GM12873 (cell line): ENCODE results near the gene BBC3.

Experiments used
- TF ChIP-seq, protein P1 (sequence below): IDR thresholded peaks from 2 replicates; pipeline ENCODE4 v1.5.1; 2012; ENCODE audit warnings: low read depth, mild to moderate bottlenecking, moderate library complexity, low read length, control low read depth; ENCODE audit not compliant: insufficient read depth; ENCODE audit errors: missing control alignments

The BBC3 gene

DNA sequence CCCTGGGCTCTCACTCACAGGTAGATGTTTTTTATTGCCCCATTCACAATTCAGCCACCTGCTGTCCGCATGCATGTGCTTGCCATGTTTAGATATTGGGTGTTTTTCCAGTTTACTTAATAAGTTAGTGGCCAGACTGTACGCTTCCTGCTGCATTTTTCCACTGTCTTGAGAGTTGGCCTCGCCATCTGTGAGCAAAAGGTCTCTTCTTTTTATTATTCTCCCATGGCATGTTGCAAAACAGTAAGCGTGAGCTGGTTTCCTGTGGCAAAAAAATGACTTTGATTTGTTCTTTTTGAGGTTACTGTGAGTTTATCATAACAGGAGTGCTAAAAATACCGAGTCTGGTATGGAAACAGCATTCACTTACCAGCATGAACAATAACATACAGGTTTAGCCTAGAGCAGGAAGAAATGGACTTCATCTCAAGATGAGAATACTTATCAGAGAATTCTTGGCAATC lies 54.3 kb downstream of the BBC3 start:
- TF ChIP-seq, protein P1, sequence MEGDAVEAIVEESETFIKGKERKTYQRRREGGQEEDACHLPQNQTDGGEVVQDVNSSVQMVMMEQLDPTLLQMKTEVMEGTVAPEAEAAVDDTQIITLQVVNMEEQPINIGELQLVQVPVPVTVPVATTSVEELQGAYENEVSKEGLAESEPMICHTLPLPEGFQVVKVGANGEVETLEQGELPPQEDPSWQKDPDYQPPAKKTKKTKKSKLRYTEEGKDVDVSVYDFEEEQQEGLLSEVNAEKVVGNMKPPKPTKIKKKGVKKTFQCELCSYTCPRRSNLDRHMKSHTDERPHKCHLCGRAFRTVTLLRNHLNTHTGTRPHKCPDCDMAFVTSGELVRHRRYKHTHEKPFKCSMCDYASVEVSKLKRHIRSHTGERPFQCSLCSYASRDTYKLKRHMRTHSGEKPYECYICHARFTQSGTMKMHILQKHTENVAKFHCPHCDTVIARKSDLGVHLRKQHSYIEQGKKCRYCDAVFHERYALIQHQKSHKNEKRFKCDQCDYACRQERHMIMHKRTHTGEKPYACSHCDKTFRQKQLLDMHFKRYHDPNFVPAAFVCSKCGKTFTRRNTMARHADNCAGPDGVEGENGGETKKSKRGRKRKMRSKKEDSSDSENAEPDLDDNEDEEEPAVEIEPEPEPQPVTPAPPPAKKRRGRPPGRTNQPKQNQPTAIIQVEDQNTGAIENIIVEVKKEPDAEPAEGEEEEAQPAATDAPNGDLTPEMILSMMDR, result no peak

DNA sequence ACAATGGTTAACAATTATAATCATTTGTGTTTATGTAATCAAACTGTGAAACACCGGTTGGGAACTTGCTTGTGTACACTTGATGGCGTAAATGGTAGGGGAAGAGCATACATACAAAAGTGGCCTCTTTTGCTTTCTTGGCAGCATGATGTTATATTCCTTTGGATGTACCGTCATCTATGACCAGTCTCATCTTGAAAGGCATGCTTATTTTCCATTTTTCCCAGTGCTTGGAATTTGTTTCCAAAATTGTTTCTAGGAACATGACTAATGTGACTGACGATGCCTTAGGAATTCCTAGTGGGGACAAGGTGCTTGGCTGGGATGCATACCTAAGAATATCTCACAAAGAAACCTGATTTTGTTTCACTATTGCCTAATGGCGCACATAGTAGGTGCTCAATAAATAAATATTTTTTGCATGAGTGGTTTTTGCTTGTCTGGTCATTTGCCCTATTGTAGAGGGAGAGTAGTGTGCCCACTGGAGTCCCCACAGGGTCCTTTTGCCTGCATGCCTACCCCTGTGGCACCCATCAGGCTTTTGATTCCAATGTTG lies 54.9 kb downstream of the BBC3 start:
- TF ChIP-seq, protein P1, result no peak

DNA sequence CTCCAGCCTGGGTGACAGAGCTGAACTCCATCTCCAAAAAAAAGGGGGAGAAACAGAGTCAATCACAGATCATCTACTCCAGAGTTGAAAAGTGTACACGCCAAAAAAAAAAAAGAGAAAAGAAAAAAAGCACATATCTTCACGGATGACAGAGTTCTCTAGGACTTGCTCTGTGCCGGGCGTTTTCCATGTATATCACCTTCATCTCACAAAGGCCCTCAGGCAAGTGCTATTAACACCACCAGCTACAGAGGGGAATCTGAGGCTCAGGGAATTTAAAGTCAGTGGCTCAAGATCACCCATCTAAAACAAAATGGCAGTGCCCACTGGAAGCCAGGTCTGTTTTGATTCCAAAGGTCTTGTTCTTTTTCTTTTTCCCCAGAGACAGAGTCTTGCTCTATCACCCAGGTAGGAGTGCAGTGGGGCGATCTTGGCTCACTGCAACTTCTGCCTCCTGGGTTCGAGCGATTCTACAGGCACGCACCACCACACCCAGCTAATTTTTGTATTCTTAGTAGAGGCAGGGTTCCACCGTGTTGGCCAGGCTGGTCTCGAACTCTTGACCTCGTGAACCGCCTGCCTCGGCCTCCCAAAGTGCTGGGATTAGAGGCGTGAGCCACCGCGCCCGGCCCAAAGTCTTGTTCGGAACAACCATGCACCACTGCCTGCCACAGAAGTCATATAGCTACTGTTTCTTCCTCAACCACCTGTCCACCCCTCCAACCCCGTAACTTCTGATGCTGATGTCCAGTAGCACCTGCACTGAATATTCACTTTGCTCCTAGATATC lies 58.1 kb downstream of the BBC3 start:
- TF ChIP-seq, protein P1, result no peak
